ENCODE results near the gene PTGER1. TPM values are rescaled to one million over a fixed set of nuclear protein-coding genes. Genes with fewer than 3 reads are reported as not detected.
A peak's percentile ranks its signal among the peaks of the same experiment; 100 is the strongest.

PTGER1 gene
- total and polyA plus RNA-seq, 9 of the 15 experiments (the other 6 are each of a cell fraction or from before 2014, with no cell fraction given): 0.06 to 0.36 (median 0.31) TPM; not detected in 5

GRCh38 chr19:14482172-14482941 lies 7.2 kb upstream of the PTGER1 start (continued):
- TF ChIP-seq AFF1 (IDR thresholded peaks at IDR 0.05; ENCODE audit: low read depth in 1 of 2, partially characterized antibody in 2 of 2): peak in 1 of 2 experiments; percentile 91
- TF ChIP-seq CTBP1 (IDR thresholded peaks at IDR 0.05; ENCODE audit: borderline replicate concordance): 0 out of 2 replicates have a peak, but pooled peaks have one; percentile 15

- Histone ChIP-seq H3K9me3 (replicated peaks; ENCODE audit: control insufficient read depth, insufficient read depth, low read depth, low read length) (no peaks in the 10 kb centered on the region), H3K9ac (ENCODE audit: insufficient read depth in 1 of 2, low read depth in 2 of 2, low read length in 2 of 2) (peak overlapping the region in 1 of 2 experiments; percentile 85; a peak in 2 of 4 replicates), H3K4me2 (ENCODE audit: insufficient read depth, low read length) (no peak overlapping the region), H4K20me1 (replicated peaks; ENCODE audit: control insufficient read depth, insufficient read depth, low read length) (no peaks in the 10 kb centered on the region), H3K4me3 (no peak overlapping the region), H3K27ac (ENCODE audit: extremely low read depth, low read depth, low read length) (no peak overlapping the region), H2AFZ (ENCODE audit: low read depth, low read length) (no peak overlapping the region), H3K79me2 (ENCODE audit: control insufficient read depth, insufficient read depth, low read length) (no peaks in the 10 kb centered on the region), H3K36me3 (ENCODE audit: control insufficient read depth, insufficient read depth, low read length) (peaks cover 19% of the 10 kb centered on the region; the same call in 2 of the 3 replicates), H3K4me1 (replicated peaks in 1 of 2; ENCODE audit: control insufficient read depth in 2 of 2, insufficient read depth in 2 of 2, low read length in 2 of 2) (peaks cover 9 to 44% of the 10 kb centered on the region in 2 experiments), H3K9me1 (ENCODE audit: control insufficient read depth, insufficient read depth, low read length) (no peaks in the 10 kb centered on the region), H3K27me3 (ENCODE audit: control insufficient read depth in 2 of 2, insufficient read depth in 2 of 2, low read length in 2 of 2) (no peaks in the 10 kb centered on the region)
- BruUV-seq (replicated peaks): no TSS peak
- POLR2A ChIA-PET: interaction anchor here (0.7 to 1.1 kb wide), 5 partner anchors 16 to 75 kb away, joined by 3 to 6 read pairs (median 4); no protein-coding TSS in a partner anchor
- ATAC-seq (no peak), DNase-seq (ENCODE audit: extremely low read depth in 1 of 4, low spot score in 3 of 4) (no peak), FAIRE-seq (no peak)
- intact Hi-C loops (cut with micrococcal nuclease): loop anchor here (10.0 kb wide), 2 partner anchors 116 to 286 kb away; no protein-coding TSS in a partner anchor
- CTCF ChIA-PET (ENCODE audit: low intra/inter-chr PET ratio): interaction anchor here (1.2 to 2.3 kb wide), 3 partner anchors 331 to 601 kb away, joined by 3 to 7 read pairs (median 6); partner anchors contain the start of gene ASF1B
- 37% methylated on average over 4 of the region's 5 CpGs for WGBS (ENCODE audit: insufficient coverage, low coverage, missing lambda C conversion rate)
- in situ Hi-C loops (cut with MboI): loop anchor here (10.0 kb wide), 1 partner anchor 606 kb away; the partner anchor contains the start of gene NANOS3
- TF ChIP-seq HCFC1 (IDR thresholded peaks at IDR 0.05; ENCODE audit: low read depth, low read length) (no peak), KDM4B (IDR thresholded peaks at IDR 0.05; ENCODE audit: borderline replicate concordance in 2 of 2, low read depth in 1 of 2) (no peak), HEY1 (CRISPR knock-in tag; IDR thresholded peaks at IDR 0.05; ENCODE audit: borderline replicate concordance) (no peak), ZNF354B (CRISPR knock-in tag; IDR thresholded peaks at IDR 0.05) (no peak), ZNF75A (CRISPR knock-in tag; IDR thresholded peaks at IDR 0.05) (no peak), JUND (IDR thresholded peaks at IDR 0.05; ENCODE audit: borderline replicate concordance, low read depth, low read length) (no peak), JUND (tag; IDR thresholded peaks at IDR 0.05; ENCODE audit: borderline replicate concordance, low read depth, low read length) (no peak), SIN3A (IDR thresholded peaks at IDR 0.05; ENCODE audit: borderline replicate concordance in 2 of 2, control insufficient read depth in 1 of 2, low read depth in 2 of 2, low read length in 2 of 2) (no peak), THRA (IDR thresholded peaks at IDR 0.05) (no peak), CREB3L1 (IDR thresholded peaks at IDR 0.05; ENCODE audit: borderline replicate concordance, low read depth) (no peak)
Measured at GRCh38 chr19:14480700-14481079, 5.5 kb upstream of the PTGER1 start.
